HFFc6 (cell line): ENCODE results near the gene B3GLCT. TPM values are rescaled to one million over a fixed set of nuclear protein-coding genes. Genes with fewer than 3 reads are reported as not detected.

Source experiments
- DNase-seq: peaks from one replicate; pipeline ENCODE4 v3.0.0-alpha.2; 2018
- H3K27ac Mint-ChIP-seq: 2 replicates; pipeline ENCODE4 v1.8.0; 2020; ENCODE audit warnings: mild to moderate bottlenecking, mixed read lengths
- H3K27me3 Mint-ChIP-seq: 2 replicates; pipeline ENCODE4 v1.8.0; 2021; ENCODE audit warnings: mild to moderate bottlenecking, moderate library complexity, mixed read lengths; ENCODE audit not compliant: insufficient read depth
- H3K36me3 Mint-ChIP-seq: 2 replicates; pipeline ENCODE4 v1.8.0; 2021; ENCODE audit warnings: low read depth, mixed read lengths
- H3K4me1 Mint-ChIP-seq: 2 replicates; pipeline ENCODE4 v1.8.0; 2020; ENCODE audit warnings: low read depth, mixed read lengths
- H3K4me3 Mint-ChIP-seq: 2 replicates; pipeline ENCODE4 v1.8.0; 2020; ENCODE audit warnings: mild to moderate bottlenecking, moderate library complexity, mixed read lengths
- H3K9me3 Mint-ChIP-seq: 2 replicates; pipeline ENCODE4 v1.8.0; 2020; ENCODE audit warnings: mild to moderate bottlenecking, mixed read lengths
- CTCF ChIP-seq: fragments of 200-600 bp; sonication (generic); IDR thresholded peaks from 2 replicates; pipeline ENCODE4 v1.5.0; 2021; ENCODE audit warnings: antibody characterized with exemption, mild to moderate bottlenecking
- total RNA-seq, 6 experiments: library from RNA; stranded (reverse); fragmentation: NEBNext Ultra II Directional; extraction: Animal tissue kit (Norgen Biotek cat#: 25700); gene quantifications; 2 replicates in 1 of 6; 3 replicates in 5 of 6; pipeline ENCODE4 v1.2.3, GENCODE V29; 2021

Gene B3GLCT
- total RNA-seq, 6 experiments from 2014 or later = 5.0 to 7.5 (median 6.9) TPM

DNA sequence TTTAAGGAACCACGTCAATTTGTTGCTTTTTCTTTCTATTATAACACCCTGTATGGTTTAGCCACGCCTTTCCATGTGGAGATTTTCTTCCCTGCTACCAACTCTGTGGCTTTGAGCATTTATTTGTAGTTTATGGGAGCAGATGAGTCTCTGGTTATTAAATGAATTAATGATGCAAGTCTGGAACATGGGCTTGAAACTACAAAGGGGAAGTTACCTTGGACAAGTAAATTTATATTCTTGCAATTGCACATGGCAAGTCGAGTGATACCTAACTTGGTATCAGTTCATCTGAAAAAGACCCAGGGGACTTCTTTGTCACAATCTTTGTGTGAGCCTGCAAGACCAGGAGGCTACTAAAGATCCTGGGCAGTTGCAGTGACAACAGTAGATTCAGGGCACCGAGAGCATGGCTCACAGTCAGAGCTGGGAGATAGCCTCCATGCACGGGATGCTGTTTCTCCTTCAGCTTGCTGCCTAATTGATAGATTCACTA is 24.4 kb downstream of the B3GLCT start:
- Mint-ChIP-seq H3K9me3 (no peaks in the 10 kb centered on the region), H3K36me3 (no peaks in the 10 kb centered on the region), H3K27ac (no peak overlapping the region), H3K4me3 (no peak overlapping the region), H3K4me1 (peaks cover 29% of the 10 kb centered on the region), H3K27me3 (no peaks in the 10 kb centered on the region)
- TF ChIP-seq CTCF = no peak
- DNase-seq = no peak

- H3K9me3 Mint-ChIP-seq = no peaks in the 10 kb centered on the region
- no peak for DNase-seq
- no peak for TF ChIP-seq CTCF
- H3K4me1 Mint-ChIP-seq = peaks cover 29% of the 10 kb centered on the region
- H3K27me3 Mint-ChIP-seq = no peaks in the 10 kb centered on the region
- H3K36me3 Mint-ChIP-seq = no peaks in the 10 kb centered on the region
- H3K4me3 Mint-ChIP-seq = no peak overlapping the region
- H3K27ac Mint-ChIP-seq = no peak overlapping the region
Observed at GRCh38 chr13:31224963-31225559, 25.3 kb downstream of the B3GLCT start.

- Mint-ChIP-seq H3K27ac (no peak overlapping the region), H3K9me3 (no peaks in the 10 kb centered on the region), H3K27me3 (no peaks in the 10 kb centered on the region), H3K4me1 (peaks cover 24% of the 10 kb centered on the region), H3K4me3 (no peak overlapping the region), H3K36me3 (no peaks in the 10 kb centered on the region)
- TF ChIP-seq CTCF = no peak
- no peak for DNase-seq
Observed at GRCh38 chr13:31225998-31226675, 26.4 kb downstream of the B3GLCT start.

- H3K4me3 Mint-ChIP-seq = no peak overlapping the region
- H3K36me3 Mint-ChIP-seq = no peaks in the 10 kb centered on the region
- TF ChIP-seq CTCF = no peak
- H3K27me3 Mint-ChIP-seq = no peaks in the 10 kb centered on the region
- no peaks in the 10 kb centered on the region for H3K9me3 Mint-ChIP-seq
- DNase-seq = peak; percentile 36
- peaks cover 19% of the 10 kb centered on the region for H3K4me1 Mint-ChIP-seq
- 0 out of 2 replicates have a peak overlapping the region, but pooled peaks have one; percentile 16 for H3K27ac Mint-ChIP-seq
Observed at GRCh38 chr13:31227063-31227462, 27.3 kb downstream of the B3GLCT start.

- Mint-ChIP-seq H3K27ac (no peak overlapping the region), H3K4me3 (no peak overlapping the region), H3K36me3 (no peaks in the 10 kb centered on the region), H3K9me3 (no peaks in the 10 kb centered on the region), H3K4me1 (peaks cover 19% of the 10 kb centered on the region), H3K27me3 (no peaks in the 10 kb centered on the region)
- no peak for DNase-seq
- TF ChIP-seq CTCF = no peak
Observed at GRCh38 chr13:31227870-31228269, 28.1 kb downstream of the B3GLCT start.
